Stimulated activated CD4-positive, alpha-beta T cell treated with anti-CD3 and anti-CD28 coated beads, Interleukin-4, amount 100 ng/mL, for 24 hours (primary cell): ENCODE measurements around the gene TDRD7.

Experiments used
- DNase-seq: peaks from one replicate; pipeline ENCODE4 v3.0.0-alpha.2; 2020

The TDRD7 gene

DNA sequence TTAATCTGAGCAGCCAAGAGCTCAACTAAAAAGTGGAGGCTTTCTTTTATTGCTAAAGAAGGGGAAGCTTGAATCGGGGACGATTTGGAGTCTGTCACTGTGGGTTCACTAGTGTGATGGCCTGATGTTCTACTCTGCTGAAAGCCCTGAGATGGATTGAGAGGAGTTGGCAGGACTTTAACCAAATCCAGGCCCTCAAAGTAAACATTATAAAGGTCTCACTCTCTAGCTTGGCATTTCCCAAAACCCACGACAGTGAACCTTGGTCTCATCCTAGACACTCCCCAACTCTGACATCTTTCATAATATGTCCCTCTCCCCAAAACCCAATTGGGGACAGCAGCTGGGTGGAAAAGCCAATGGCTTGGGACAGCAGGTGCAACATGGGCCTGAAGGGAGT lies 122.3 kb downstream of the TDRD7 start:
- DNase-seq = no peak

- no peak for DNase-seq
These were observed 123.2 kb downstream of the TDRD7 start for GRCh38 chr9:97534961-97535594.

DNA sequence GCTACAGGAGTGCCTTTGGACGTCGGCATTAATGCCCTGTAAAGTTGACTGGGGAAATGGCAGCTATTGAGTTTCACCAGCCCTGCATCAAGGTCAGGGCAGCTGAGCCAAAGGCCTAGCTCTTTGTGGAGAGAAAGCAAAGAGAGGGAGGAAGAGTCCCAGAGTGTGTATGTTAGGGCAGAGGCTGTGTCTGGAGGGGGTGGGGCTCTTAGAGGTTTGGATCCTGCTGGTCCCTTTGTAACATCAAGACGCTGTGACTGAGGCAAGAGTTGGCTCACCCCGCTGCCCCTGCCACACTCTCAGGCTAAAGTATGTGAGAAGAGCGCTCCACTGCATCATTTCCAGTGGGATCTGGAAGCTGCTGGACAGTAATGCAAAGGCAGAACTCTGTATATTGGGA lies 123.9 kb downstream of the TDRD7 start:
- no peak for DNase-seq

GRCh38 chr9:97536480-97536879 lies 124.6 kb downstream of the TDRD7 start:
- DNase-seq = no peak

DNA sequence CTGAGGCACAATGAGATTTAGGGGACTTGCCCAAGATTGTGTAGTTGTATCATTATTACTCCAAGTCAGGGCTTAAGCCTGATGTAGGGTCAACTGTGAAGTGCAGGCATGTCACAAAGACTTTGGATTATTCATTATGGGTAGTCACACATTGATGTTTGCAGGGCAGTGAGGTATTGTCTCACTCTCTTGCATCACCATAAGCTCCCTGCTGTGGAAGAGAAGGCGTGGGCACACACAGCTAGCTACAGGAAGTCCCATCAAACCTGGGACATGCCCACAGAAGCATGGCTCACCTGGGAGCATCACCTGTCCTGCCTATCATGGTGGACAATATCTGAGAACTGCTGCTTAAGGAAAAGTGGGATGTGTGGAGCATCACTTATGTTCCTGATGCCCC lies 131.7 kb downstream of the TDRD7 start:
- no peak for DNase-seq

DNA sequence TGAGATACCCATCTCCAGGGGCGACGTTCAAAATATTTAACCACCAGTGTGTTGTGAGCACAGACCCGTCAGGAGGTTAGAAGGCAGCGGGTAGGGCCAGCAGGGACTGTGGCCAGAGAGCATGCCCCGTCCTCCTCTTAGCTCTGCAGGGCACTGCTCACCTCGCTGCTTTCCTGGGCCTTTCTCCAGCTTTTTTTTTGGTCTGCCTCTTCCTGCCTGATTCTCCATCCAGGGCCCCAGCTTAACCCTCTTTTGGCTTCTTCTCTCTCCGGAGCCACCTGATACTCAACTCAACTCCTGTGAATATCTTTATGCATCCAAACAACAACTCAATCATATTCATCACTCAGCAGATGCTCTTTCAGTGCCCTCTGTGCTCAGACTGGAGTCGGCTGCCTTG lies 133.6 kb downstream of the TDRD7 start:
- DNase-seq = no peak
